ENCODE measurements around the gene SHC2. TPM values are rescaled to one million over a fixed set of nuclear protein-coding genes. Genes with fewer than 3 reads are reported as not detected.

The SHC2 gene
- total and polyA plus RNA-seq, 9 of the 15 experiments (the other 6 are each of a cell fraction or from before 2014, with no cell fraction given), result 0.14 to 0.36 (median 0.17) TPM; not detected in 5

GRCh38 chr19:411723-412355, 49.0 kb downstream of the SHC2 start:
- in situ Hi-C loops (cut with MboI), result no loop called here
- Histone ChIP-seq H3K27ac (ENCODE audit: extremely low read depth, low read depth, low read length) (no peak overlapping the region), H3K4me1 (replicated peaks in 1 of 2; ENCODE audit: control insufficient read depth in 2 of 2, insufficient read depth in 2 of 2, low read length in 2 of 2) (peaks cover 3 to 55% of the 10 kb centered on the region in 2 experiments; a peak in 2 of 5 replicates), H3K4me3 (no peak overlapping the region), H3K9me3 (replicated peaks; ENCODE audit: control insufficient read depth, insufficient read depth, low read depth, low read length) (no peaks in the 10 kb centered on the region), H3K9me1 (ENCODE audit: control insufficient read depth, insufficient read depth, low read length) (no peaks in the 10 kb centered on the region), H3K9ac (ENCODE audit: insufficient read depth in 1 of 2, low read depth in 2 of 2, low read length in 2 of 2) (no peak overlapping the region; a peak in 1 of 4 replicates), H4K20me1 (replicated peaks; ENCODE audit: control insufficient read depth, insufficient read depth, low read length) (0 out of 2 replicates have a peak, but pooled peaks cover 6% of the 10 kb centered on the region), H3K4me2 (ENCODE audit: insufficient read depth, low read length) (no peak overlapping the region), H3K79me2 (ENCODE audit: control insufficient read depth, insufficient read depth, low read length) (no peaks in the 10 kb centered on the region), H3K36me3 (ENCODE audit: control insufficient read depth, insufficient read depth, low read length) (no peaks in the 10 kb centered on the region), H3K27me3 (ENCODE audit: control insufficient read depth in 2 of 2, insufficient read depth in 2 of 2, low read length in 2 of 2) (peaks cover 23 to 72% of the 10 kb centered on the region in 2 experiments), H2AFZ (ENCODE audit: low read depth, low read length) (no peak overlapping the region)
- ChIA-PET POLR2A (interaction anchor here (0.6 to 1.7 kb wide), 3 partner anchors 10 to 120 kb away, joined by 3 to 4 read pairs (median 3); partner anchors contain the start of gene CDC34), CTCF (ENCODE audit: low intra/inter-chr PET ratio) (no interaction called here)
- TF ChIP-seq USF1 (CRISPR knock-in tag; IDR thresholded peaks at IDR 0.05) (no peak), RREB1 (CRISPR knock-in tag; IDR thresholded peaks at IDR 0.05) (no peak), HDGF (IDR thresholded peaks at IDR 0.05) (no peak), BDP1 (IDR thresholded peaks at IDR 0.05; ENCODE audit: insufficient read depth, insufficient read length) (no peak), ZNF277 (CRISPR knock-in tag; IDR thresholded peaks at IDR 0.05; ENCODE audit: borderline replicate concordance) (no peak), EP400 (IDR thresholded peaks at IDR 0.05) (no peak), PPARD (CRISPR knock-in tag; IDR thresholded peaks at IDR 0.05) (no peak), ZBTB17 (CRISPR knock-in tag; IDR thresholded peaks at IDR 0.05) (no peak), ZNF707 (CRISPR knock-in tag; conservative IDR thresholded peaks at IDR 0.05) (no peak), PHTF2 (CRISPR knock-in tag; IDR thresholded peaks at IDR 0.05) (no peak), XRCC4 (IDR thresholded peaks at IDR 0.05; ENCODE audit: extremely low read depth, insufficient read depth, insufficient read length) (no peak), ZNF431 (CRISPR knock-in tag; IDR thresholded peaks at IDR 0.05) (no peak)
- no TSS peak for BruUV-seq (replicated peaks)
- ATAC-seq (no peak), FAIRE-seq (no peak), DNase-seq (ENCODE audit: extremely low read depth in 1 of 4, low spot score in 3 of 4) (no peak)
- intact Hi-C loops (cut with micrococcal nuclease), result no loop called here
- 10% methylated on average over 11 of the region's 13 CpGs for WGBS (ENCODE audit: insufficient coverage, low coverage, missing lambda C conversion rate)

Data from K562 (cell line).